Endothelial cell (in vitro differentiated cells): ENCODE results near the gene STK32C. TPM values are rescaled to one million over a fixed set of nuclear protein-coding genes. Genes with fewer than 3 reads are reported as not detected.

Source experiments
- DNase-seq: peaks from one replicate; pipeline ENCODE4 v3.0.0; 2021; ENCODE audit warnings: low spot score
- H3K27ac Mint-ChIP-seq: one replicate; pipeline ENCODE4 v1.8.0; 2021; ENCODE audit warnings: mixed read lengths, inconsistent platforms; ENCODE audit not compliant: unreplicated experiment
- H3K27me3 Mint-ChIP-seq: one replicate; pipeline ENCODE4 v1.8.0; 2021; ENCODE audit warnings: mild to moderate bottlenecking, moderate library complexity, mixed read lengths, inconsistent platforms; ENCODE audit not compliant: unreplicated experiment
- H3K36me3 Mint-ChIP-seq: one replicate; pipeline ENCODE4 v1.8.0; 2021; ENCODE audit warnings: mild to moderate bottlenecking, low read depth, mixed read lengths, inconsistent platforms; ENCODE audit not compliant: unreplicated experiment
- H3K4me1 Mint-ChIP-seq: one replicate; pipeline ENCODE4 v1.8.0; 2021; ENCODE audit warnings: mild to moderate bottlenecking, mixed read lengths, inconsistent platforms; ENCODE audit not compliant: unreplicated experiment
- H3K4me3 Mint-ChIP-seq: one replicate; pipeline ENCODE4 v1.8.0; 2021; ENCODE audit warnings: mild to moderate bottlenecking, mixed read lengths, inconsistent platforms; ENCODE audit not compliant: unreplicated experiment
- H3K9me3 Mint-ChIP-seq: one replicate; pipeline ENCODE4 v1.8.0; 2021; ENCODE audit warnings: mixed read lengths, inconsistent platforms; ENCODE audit not compliant: unreplicated experiment
- CTCF ChIP-seq: fragments of 200-600 bp; sonication (generic); IDR thresholded peaks from one replicate; pipeline ENCODE4 v1.5.0; 2021; ENCODE audit warnings: antibody characterized with exemption; ENCODE audit not compliant: unreplicated experiment
- total RNA-seq: library from RNA; stranded (reverse); fragmentation: NEBNext Ultra II Directional; extraction: Animal tissue kit (Norgen Biotek cat#: 25700); gene quantifications from one replicate; pipeline ENCODE4 v1.2.1, GENCODE V29; 2021; ENCODE audit not compliant: unreplicated experiment

The STK32C gene
- total RNA-seq, 1 donor from 2014 or later = 12.6 TPM

GRCh38 chr10:132204078-132204780, 103.5 kb downstream of the STK32C start:
- TF ChIP-seq CTCF = no peak
- no peak overlapping the region for H3K4me3 Mint-ChIP-seq
- no peak for DNase-seq
- no peaks in the 10 kb centered on the region for H3K9me3 Mint-ChIP-seq
- no peaks in the 10 kb centered on the region for H3K36me3 Mint-ChIP-seq
- H3K4me1 Mint-ChIP-seq = no peaks in the 10 kb centered on the region
- no peak overlapping the region for H3K27ac Mint-ChIP-seq
- peaks cover 6% of the 10 kb centered on the region for H3K27me3 Mint-ChIP-seq

GRCh38 chr10:132203256-132204077, 104.3 kb downstream of the STK32C start:
- Mint-ChIP-seq H3K9me3 (no peaks in the 10 kb centered on the region), H3K27me3 (peaks cover 5% of the 10 kb centered on the region), H3K4me1 (no peaks in the 10 kb centered on the region), H3K36me3 (no peaks in the 10 kb centered on the region), H3K27ac (no peak overlapping the region), H3K4me3 (no peak overlapping the region)
- no peak for DNase-seq
- no peak for TF ChIP-seq CTCF

- Mint-ChIP-seq H3K4me3 (no peak overlapping the region), H3K27ac (no peak overlapping the region), H3K27me3 (peaks cover 5% of the 10 kb centered on the region), H3K9me3 (no peaks in the 10 kb centered on the region), H3K36me3 (no peaks in the 10 kb centered on the region), H3K4me1 (no peaks in the 10 kb centered on the region)
- TF ChIP-seq CTCF = no peak
- DNase-seq = no peak
Observed at GRCh38 chr10:132202070-132202970, 105.4 kb downstream of the STK32C start.

- no peak overlapping the region for H3K4me3 Mint-ChIP-seq
- H3K27ac Mint-ChIP-seq = no peak overlapping the region
- TF ChIP-seq CTCF = no peak
- H3K27me3 Mint-ChIP-seq = peaks cover 6% of the 10 kb centered on the region
- no peak for DNase-seq
- no peaks in the 10 kb centered on the region for H3K4me1 Mint-ChIP-seq
- no peaks in the 10 kb centered on the region for H3K36me3 Mint-ChIP-seq
- H3K9me3 Mint-ChIP-seq = no peaks in the 10 kb centered on the region
Observed at GRCh38 chr10:132201111-132201969, 106.4 kb downstream of the STK32C start.
